C4-2B (cell line): ENCODE measurements around the gene DEDD2.

Experiments
- ZFX ChIP-seq: fragments of 450-650 bp; IDR thresholded peaks from 2 replicates; pipeline ENCODE4 v1.6.1; 2017
- TF ChIP-seq, protein P1 (sequence below): fragments of 450-650 bp; conservative IDR thresholded peaks from 2 replicates; pipeline ENCODE4 v1.5.1; 2017; ENCODE audit warnings: mild to moderate bottlenecking

DNA sequence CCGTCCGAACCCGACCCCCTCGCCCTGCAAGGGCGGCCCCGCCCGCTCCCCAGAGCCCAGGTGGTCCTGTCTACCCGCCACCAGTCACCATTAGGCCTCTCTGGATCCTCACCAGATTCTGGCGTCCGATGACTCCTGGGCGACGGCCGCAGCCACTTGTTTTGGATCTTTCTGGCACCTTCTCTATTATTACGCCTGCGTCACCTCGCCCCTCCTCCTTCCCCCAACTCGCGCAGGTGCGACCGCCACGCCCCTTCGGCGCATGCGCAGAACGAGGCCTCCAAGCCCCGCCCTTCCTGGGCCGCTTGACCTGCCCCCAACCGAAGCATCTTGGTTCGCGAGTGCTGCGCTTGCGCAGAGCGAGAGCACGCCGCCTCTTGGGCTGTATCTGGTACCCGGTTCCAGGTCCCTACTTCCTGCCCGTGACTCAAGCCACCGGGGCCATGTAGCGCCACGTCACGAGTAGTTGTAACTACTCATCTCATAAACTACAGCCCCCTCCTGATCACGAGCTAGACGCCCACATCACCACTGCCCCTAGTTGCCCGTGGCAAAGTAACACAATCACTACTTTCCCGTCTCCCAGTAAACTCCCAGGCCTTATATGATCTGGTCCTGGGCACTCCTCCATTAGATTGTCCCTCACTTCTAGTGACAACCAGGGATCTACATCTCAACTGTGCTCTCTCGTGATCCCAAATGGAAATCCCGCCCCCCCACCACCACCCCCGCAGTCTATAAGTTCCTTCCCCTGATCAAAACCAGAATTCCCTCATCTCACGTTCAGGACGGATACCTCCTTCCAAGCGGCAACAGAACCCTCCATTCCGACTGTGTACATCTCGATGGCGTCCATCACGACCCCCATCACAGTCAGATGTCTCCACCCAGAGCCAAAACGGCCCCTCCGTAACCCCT, at the start of gene DEDD2:
- TF ChIP-seq, protein P1, sequence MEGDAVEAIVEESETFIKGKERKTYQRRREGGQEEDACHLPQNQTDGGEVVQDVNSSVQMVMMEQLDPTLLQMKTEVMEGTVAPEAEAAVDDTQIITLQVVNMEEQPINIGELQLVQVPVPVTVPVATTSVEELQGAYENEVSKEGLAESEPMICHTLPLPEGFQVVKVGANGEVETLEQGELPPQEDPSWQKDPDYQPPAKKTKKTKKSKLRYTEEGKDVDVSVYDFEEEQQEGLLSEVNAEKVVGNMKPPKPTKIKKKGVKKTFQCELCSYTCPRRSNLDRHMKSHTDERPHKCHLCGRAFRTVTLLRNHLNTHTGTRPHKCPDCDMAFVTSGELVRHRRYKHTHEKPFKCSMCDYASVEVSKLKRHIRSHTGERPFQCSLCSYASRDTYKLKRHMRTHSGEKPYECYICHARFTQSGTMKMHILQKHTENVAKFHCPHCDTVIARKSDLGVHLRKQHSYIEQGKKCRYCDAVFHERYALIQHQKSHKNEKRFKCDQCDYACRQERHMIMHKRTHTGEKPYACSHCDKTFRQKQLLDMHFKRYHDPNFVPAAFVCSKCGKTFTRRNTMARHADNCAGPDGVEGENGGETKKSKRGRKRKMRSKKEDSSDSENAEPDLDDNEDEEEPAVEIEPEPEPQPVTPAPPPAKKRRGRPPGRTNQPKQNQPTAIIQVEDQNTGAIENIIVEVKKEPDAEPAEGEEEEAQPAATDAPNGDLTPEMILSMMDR, result no peak
- no peak for TF ChIP-seq ZFX
